DND-41 (cell line): Measurements from ENCODE around the gene TJP3.

Source experiments
- ATAC-seq: fragments of 200-7000 bp; cut with Tn5 transposase; 3 replicates; pipeline ENCODE4 v1.9.1; 2021; ENCODE audit warnings: low read depth; ENCODE audit not compliant: insufficient read depth
- DNase-seq: peaks from one replicate; pipeline ENCODE4 v3.0.0-alpha.2; 2020
- H2AFZ ChIP-seq: 2 replicates; pipeline ENCODE4 v1.6.0; 2012; ENCODE audit warnings: low read depth, low read length
- H3K27ac ChIP-seq: 2 replicates; pipeline ENCODE4 v1.5.1; 2012; ENCODE audit warnings: low read length, inconsistent platforms
- H3K27me3 ChIP-seq: fragments of 200-600 bp; sonication (generic); 2 replicates; pipeline ENCODE4 v1.6.0; 2012; ENCODE audit warnings: low read length, mild to moderate bottlenecking, inconsistent platforms; ENCODE audit not compliant: insufficient read depth, poor library complexity
- H3K36me3 ChIP-seq: 2 replicates; pipeline ENCODE4 v1.5.1; 2012; ENCODE audit warnings: low read length, inconsistent platforms; ENCODE audit not compliant: insufficient read depth
- H3K4me1 ChIP-seq: 2 replicates; pipeline ENCODE4 v1.5.1; 2012; ENCODE audit warnings: mild to moderate bottlenecking, low read length; ENCODE audit not compliant: insufficient read depth
- H3K4me2 ChIP-seq: 2 replicates; pipeline ENCODE4 v1.6.0; 2012; ENCODE audit warnings: mild to moderate bottlenecking, moderate library complexity, low read length, inconsistent platforms; ENCODE audit not compliant: insufficient read depth
- H3K4me3 ChIP-seq, 2 experiments: fragments of 200-600 bp in 1 of 2; shearing (Covaris generic) in 1 of 2; 2 replicates each; pipeline ENCODE4 v1.5.1; 2012 to 2016; ENCODE audit warnings: inconsistent platforms in 2 of 2, low read length in 2 of 2, mild to moderate bottlenecking in 2 of 2, low read depth in 1 of 2, moderate library complexity in 1 of 2
- H3K79me2 ChIP-seq: 2 replicates; pipeline ENCODE4 v1.6.0; 2012; ENCODE audit warnings: low read length, inconsistent platforms; ENCODE audit not compliant: insufficient read depth
- H3K9ac ChIP-seq: 2 replicates; pipeline ENCODE4 v1.6.0; 2012; ENCODE audit warnings: low read depth, mild to moderate bottlenecking, inconsistent platforms, low read length, moderate library complexity
- H3K9me3 ChIP-seq: 2 replicates; pipeline ENCODE4 v1.5.1; 2012; ENCODE audit warnings: low read length, moderate library complexity, mild to moderate bottlenecking, inconsistent platforms; ENCODE audit not compliant: insufficient read depth, severe bottlenecking
- H4K20me1 ChIP-seq: 2 replicates; pipeline ENCODE4 v1.6.0; 2012; ENCODE audit warnings: low read length; ENCODE audit not compliant: insufficient read depth
- EZH2 ChIP-seq: IDR thresholded peaks from 3 replicates; pipeline ENCODE4 v1.6.1; 2012; ENCODE audit warnings: borderline replicate concordance, low read depth, mild to moderate bottlenecking, moderate library complexity, low read length, inconsistent platforms; ENCODE audit not compliant: severe bottlenecking
- TF ChIP-seq, protein P1 (sequence below): IDR thresholded peaks from 2 replicates; pipeline ENCODE4 v1.5.1; 2012; ENCODE audit warnings: borderline replicate concordance, low read length, moderate library complexity, mild to moderate bottlenecking; ENCODE audit not compliant: poor library complexity, severe bottlenecking; ENCODE audit errors: extremely low read depth

TJP3 gene

DNA sequence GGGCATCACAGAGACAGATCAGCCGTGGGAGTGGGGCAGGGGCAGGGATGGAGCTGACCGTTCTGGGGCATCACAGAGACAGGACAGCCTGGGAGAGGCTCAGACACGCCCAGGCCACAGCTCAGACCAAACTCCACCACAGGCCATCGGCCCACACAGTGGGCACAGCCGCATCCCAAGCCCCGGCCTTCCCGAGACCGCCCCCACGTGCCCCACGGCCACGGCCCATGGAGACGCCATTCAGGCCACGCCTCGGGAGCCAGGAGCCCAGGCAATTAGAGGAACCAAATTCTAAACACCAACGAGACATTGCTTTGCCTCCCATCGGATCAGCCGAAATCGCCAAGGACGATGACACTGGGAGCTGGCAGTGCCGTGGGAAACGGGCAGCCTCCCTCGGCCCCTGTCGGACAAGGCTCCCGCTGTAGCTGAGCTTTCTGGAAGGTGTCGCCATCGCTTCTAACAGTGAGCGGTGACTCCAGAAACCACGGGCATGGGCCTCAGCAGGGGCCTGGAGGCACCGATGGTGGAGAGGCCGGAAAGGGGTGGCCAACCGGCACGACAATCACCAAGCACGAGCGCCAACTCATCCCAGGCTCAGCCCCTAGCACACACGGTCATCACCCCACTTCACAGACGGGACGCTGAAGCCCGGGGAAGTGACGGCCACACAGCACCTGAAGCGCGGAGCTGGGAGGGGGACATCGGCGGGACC, 10.4 kb upstream of the TJP3 start:
- Histone ChIP-seq H3K9ac (peak overlapping the region; percentile 7; the same call in 1 of the 2 replicates), H3K27me3 (no peaks in the 10 kb centered on the region), H3K9me3 (no peaks in the 10 kb centered on the region), H3K27ac (no peak overlapping the region), H3K4me2 (peak overlapping the region; percentile 99; the same call in 1 of the 2 replicates), H2AFZ (no peak overlapping the region), H3K79me2 (peaks cover 69% of the 10 kb centered on the region), H3K36me3 (peaks cover 5% of the 10 kb centered on the region; the same call in 1 of the 2 replicates), H3K4me3 (no peak overlapping the region), H4K20me1 (peaks cover 60% of the 10 kb centered on the region), H3K4me1 (peaks cover 27% of the 10 kb centered on the region)
- ATAC-seq = no peak
- no peak for DNase-seq
- TF ChIP-seq, protein P1, sequence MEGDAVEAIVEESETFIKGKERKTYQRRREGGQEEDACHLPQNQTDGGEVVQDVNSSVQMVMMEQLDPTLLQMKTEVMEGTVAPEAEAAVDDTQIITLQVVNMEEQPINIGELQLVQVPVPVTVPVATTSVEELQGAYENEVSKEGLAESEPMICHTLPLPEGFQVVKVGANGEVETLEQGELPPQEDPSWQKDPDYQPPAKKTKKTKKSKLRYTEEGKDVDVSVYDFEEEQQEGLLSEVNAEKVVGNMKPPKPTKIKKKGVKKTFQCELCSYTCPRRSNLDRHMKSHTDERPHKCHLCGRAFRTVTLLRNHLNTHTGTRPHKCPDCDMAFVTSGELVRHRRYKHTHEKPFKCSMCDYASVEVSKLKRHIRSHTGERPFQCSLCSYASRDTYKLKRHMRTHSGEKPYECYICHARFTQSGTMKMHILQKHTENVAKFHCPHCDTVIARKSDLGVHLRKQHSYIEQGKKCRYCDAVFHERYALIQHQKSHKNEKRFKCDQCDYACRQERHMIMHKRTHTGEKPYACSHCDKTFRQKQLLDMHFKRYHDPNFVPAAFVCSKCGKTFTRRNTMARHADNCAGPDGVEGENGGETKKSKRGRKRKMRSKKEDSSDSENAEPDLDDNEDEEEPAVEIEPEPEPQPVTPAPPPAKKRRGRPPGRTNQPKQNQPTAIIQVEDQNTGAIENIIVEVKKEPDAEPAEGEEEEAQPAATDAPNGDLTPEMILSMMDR = no peak
- no peak for TF ChIP-seq EZH2

DNA sequence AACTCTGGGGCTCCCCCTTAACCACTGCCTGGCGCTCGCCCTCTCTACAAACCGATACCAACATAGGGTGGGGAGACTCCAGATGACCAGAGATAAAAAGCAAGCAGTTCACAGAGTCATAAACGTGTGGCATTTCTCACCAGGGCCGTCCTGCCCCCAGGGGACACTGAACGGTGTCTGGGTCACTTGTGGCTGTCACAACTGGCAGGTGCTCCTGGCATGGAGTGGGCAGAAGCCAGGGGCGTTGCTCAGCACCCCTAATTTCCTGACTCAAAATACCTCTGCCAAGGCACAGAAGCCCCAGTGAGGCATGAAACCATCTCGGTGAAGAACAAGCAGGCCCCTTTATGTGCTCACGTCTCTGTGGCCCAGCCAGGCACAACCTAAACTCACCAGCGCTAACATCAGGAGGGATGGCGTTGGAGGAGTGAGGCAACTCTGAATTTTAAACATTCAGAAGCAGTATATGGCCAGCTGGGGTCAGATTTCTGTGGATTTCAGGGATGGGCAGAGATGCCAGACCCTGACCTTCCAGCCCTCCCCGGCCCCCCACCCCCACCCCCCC, 9.7 kb upstream of the TJP3 start:
- Histone ChIP-seq H3K4me3 (0 out of 4 replicates have a peak overlapping the region, but pooled peaks of 1 of the 2 experiments have one; percentile 22), H3K27me3 (no peaks in the 10 kb centered on the region), H3K4me1 (peaks cover 27% of the 10 kb centered on the region), H4K20me1 (peaks cover 54% of the 10 kb centered on the region), H3K9ac (peak overlapping the region; percentile 7; the same call in 1 of the 2 replicates), H3K9me3 (no peaks in the 10 kb centered on the region), H3K27ac (no peak overlapping the region), H2AFZ (no peak overlapping the region), H3K79me2 (peaks cover 64% of the 10 kb centered on the region), H3K4me2 (peak overlapping the region; percentile 99; the same call in 1 of the 2 replicates), H3K36me3 (peaks cover 5% of the 10 kb centered on the region; the same call in 1 of the 2 replicates)
- no peak for DNase-seq
- no peak for TF ChIP-seq EZH2
- TF ChIP-seq, protein P1 = no peak
- ATAC-seq = no peak

DNA sequence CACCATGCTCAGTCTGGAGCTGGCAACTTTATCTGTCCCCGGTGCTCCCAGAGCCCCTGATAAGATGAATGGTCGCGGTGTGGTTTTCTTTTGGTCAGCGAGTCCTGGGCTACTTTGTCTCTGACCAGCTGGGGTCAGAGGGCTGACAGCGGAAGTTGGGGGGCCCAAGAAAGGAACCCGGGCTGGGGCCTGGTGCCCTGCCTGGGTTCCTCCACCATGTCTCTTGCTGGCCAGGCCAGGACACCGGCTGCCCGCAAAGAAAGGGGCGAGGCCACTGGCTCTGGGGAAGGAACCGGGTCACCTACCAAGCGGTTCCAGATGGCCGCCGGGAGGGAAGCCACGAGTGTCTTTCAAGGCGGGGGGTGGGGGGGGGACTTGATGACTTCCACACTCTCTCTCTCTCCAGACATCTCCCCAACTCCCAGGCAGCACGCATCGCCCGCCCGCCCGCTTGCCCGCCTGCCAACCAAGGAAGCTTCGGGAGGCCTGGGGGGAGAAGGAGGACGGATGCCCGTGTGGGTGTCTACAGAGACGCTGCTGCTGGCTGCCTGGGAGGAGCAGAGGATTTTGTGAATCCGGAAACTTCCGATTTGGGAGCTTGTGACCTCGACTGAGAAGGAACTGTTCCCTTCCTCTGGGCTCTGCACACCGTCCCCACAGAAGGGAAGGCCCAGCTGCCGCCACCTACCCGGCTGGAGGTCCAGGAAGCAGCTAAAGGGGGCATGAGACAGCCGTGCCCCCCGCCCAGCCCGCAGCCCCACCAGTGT, 9.0 kb upstream of the TJP3 start:
- peak; percentile 49 for DNase-seq
- no peaks in the 10 kb centered on the region for H3K9me3 ChIP-seq
- peak overlapping the region; percentile 76 for H3K27ac ChIP-seq
- peak; percentile 44 for ATAC-seq
- peaks cover 27% of the 10 kb centered on the region for H3K4me1 ChIP-seq
- peaks cover 5% of the 10 kb centered on the region; the same call in 1 of the 2 replicates for H3K36me3 ChIP-seq
- peak overlapping the region; percentile 86 for H3K9ac ChIP-seq
- peak overlapping the region; percentile 73 for H2AFZ ChIP-seq
- peaks cover 51% of the 10 kb centered on the region for H4K20me1 ChIP-seq
- TF ChIP-seq, protein P1 = peak; percentile 7
- no peak for TF ChIP-seq EZH2
- H3K27me3 ChIP-seq = no peaks in the 10 kb centered on the region
- peak overlapping the region; percentile 83 to 96 for H3K4me3 ChIP-seq
- H3K79me2 ChIP-seq = peaks cover 59% of the 10 kb centered on the region
- peak overlapping the region; percentile 99 for H3K4me2 ChIP-seq
